Uterus (tissue), 2 donors: ENCODE measurements around the gene MRE11.

Source experiments
- POLR2A ChIP-seq, 2 donors: fragments of 450-650 bp; IDR thresholded peaks; one replicate each; pipeline ENCODE4 v1.6.1; 2016; ENCODE audit warnings: antibody characterized with exemption in 2 of 2, mild to moderate bottlenecking in 1 of 2, moderate library complexity in 1 of 2
- TF ChIP-seq, protein P1 (sequence below), 4 experiments: fragments of 200-600 bp in 2 of 4; fragments of 450-650 bp in 2 of 4; sonication (generic) in 2 of 4; IDR thresholded peaks; one replicate each; pipeline ENCODE4 v1.5.1; 2016 to 2019; ENCODE audit warnings: antibody characterized with exemption in 4 of 4, mild to moderate bottlenecking in 2 of 4, moderate library complexity in 1 of 4

DNA sequence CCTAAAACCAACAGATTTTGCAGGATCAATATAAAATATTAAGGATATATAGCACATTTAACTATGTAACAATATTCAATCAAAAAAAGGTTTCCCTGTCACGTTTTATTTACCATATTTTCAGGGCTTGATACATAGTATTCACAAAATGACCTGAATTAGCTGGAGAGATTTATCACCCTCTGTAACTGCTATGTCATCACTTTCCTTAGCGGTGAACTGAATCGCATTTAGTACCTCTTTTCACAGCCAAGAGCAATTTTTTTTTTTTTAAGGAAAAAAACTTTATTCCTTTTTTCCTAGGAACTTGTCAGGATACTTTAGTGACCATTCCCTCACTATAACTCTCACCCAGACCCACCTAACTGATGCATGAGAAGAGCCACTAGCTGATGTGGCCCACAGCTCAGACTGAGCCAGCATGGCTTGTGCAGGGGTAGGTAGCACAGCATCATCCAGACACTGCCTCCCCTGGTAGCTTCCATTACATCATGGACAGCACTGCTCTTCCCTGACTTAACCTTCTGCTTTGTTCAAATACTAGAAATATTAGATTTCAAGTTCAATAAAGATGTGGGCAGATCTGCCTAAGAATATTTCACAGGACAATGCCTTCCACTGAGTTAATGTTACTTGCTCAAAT, 75.4 kb downstream of the MRE11 start:
- TF ChIP-seq, protein P1, sequence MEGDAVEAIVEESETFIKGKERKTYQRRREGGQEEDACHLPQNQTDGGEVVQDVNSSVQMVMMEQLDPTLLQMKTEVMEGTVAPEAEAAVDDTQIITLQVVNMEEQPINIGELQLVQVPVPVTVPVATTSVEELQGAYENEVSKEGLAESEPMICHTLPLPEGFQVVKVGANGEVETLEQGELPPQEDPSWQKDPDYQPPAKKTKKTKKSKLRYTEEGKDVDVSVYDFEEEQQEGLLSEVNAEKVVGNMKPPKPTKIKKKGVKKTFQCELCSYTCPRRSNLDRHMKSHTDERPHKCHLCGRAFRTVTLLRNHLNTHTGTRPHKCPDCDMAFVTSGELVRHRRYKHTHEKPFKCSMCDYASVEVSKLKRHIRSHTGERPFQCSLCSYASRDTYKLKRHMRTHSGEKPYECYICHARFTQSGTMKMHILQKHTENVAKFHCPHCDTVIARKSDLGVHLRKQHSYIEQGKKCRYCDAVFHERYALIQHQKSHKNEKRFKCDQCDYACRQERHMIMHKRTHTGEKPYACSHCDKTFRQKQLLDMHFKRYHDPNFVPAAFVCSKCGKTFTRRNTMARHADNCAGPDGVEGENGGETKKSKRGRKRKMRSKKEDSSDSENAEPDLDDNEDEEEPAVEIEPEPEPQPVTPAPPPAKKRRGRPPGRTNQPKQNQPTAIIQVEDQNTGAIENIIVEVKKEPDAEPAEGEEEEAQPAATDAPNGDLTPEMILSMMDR (IDR thresholded peaks at IDR 0.05), result no peak
- TF ChIP-seq POLR2A (IDR thresholded peaks at IDR 0.05), result no peak
